ENCODE data around the gene ITPR2.

DNA sequence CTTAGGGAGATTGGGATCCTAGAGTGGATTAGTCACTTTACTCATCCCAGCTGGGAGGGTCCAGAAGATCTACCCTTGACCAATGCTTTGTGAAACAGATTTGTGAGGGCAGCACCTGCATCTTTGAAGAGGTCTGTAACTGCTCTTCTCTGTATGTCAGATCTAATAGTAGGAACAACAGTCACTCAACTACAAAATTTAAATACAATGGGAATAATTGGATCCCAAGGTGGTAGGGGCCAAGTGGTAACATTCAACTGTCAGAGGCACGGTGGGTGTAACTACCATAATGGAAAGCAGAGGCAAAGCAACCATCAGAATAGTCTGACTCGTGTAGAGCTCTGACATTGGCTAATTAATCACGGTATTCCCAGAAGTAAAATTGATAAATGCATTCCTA is 55.8 kb downstream of the ITPR2 start:
- TF ChIP-seq EZH2 (IDR thresholded peaks at IDR 0.05; ENCODE audit: insufficient read depth, poor library complexity, severe bottlenecking) (no peak), EZH2phosphoT487 (IDR thresholded peaks at IDR 0.05; ENCODE audit: insufficient read depth, low read depth) (no peak)
